GM12872 (cell line): ENCODE results near the gene ZNF217.

Source experiments
- TF ChIP-seq, protein P1 (sequence below): IDR thresholded peaks from 3 replicates; pipeline ENCODE4 v1.5.1; 2011; ENCODE audit warnings: low read depth, mild to moderate bottlenecking, low read length, moderate library complexity; ENCODE audit not compliant: insufficient read depth

Gene ZNF217

GRCh38 chr20:53635221-53635620 lies 41.6 kb upstream of the ZNF217 start:
- TF ChIP-seq, protein P1, sequence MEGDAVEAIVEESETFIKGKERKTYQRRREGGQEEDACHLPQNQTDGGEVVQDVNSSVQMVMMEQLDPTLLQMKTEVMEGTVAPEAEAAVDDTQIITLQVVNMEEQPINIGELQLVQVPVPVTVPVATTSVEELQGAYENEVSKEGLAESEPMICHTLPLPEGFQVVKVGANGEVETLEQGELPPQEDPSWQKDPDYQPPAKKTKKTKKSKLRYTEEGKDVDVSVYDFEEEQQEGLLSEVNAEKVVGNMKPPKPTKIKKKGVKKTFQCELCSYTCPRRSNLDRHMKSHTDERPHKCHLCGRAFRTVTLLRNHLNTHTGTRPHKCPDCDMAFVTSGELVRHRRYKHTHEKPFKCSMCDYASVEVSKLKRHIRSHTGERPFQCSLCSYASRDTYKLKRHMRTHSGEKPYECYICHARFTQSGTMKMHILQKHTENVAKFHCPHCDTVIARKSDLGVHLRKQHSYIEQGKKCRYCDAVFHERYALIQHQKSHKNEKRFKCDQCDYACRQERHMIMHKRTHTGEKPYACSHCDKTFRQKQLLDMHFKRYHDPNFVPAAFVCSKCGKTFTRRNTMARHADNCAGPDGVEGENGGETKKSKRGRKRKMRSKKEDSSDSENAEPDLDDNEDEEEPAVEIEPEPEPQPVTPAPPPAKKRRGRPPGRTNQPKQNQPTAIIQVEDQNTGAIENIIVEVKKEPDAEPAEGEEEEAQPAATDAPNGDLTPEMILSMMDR = no peak

GRCh38 chr20:53631909-53632662 lies 38.4 kb upstream of the ZNF217 start:
- TF ChIP-seq, protein P1 = no peak

DNA sequence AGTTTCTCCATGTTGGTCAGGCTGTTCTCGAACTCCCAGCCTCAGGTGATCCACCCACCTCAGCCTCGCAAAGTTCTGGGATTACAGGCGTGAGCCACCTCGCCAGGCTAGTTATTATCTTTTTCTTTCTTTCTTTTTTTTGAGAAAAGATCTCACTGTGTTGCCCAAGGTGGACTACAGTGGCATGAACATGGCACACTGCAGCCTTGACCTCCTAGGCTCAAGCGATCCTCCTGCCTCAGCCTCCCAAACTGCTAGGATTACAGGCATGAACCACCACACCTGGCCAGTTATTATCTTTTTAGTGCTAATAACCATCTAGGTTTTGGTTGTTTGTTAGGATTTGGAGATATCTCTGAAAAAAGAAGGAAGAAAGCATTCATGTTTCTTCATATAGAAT lies 35.8 kb upstream of the ZNF217 start:
- TF ChIP-seq, protein P1 = no peak

DNA sequence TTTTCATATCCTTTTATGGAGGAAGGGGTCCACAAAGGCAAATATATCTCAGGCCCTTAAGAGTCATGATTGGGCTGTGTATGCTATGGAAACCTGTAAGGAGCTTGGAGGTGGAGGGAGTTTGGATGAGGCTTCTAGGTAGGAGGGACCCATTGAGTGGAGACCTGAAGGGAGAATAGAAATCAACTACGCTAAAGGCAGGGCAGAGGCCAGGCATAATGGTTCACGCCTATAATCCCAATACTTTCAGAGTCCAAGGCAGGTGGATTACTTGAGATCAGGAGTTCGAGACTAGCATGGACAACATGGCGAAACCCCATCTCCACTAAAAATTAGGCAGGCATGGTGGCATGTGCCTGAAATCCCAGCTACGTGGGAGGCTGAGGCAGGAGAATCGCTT lies 34.4 kb upstream of the ZNF217 start:
- TF ChIP-seq, protein P1 = no peak

GRCh38 chr20:53626584-53626983 lies 32.9 kb upstream of the ZNF217 start:
- TF ChIP-seq, protein P1 = no peak

- TF ChIP-seq, protein P1 = no peak
Observed at GRCh38 chr20:53625311-53626129, 31.9 kb upstream of the ZNF217 start.

DNA sequence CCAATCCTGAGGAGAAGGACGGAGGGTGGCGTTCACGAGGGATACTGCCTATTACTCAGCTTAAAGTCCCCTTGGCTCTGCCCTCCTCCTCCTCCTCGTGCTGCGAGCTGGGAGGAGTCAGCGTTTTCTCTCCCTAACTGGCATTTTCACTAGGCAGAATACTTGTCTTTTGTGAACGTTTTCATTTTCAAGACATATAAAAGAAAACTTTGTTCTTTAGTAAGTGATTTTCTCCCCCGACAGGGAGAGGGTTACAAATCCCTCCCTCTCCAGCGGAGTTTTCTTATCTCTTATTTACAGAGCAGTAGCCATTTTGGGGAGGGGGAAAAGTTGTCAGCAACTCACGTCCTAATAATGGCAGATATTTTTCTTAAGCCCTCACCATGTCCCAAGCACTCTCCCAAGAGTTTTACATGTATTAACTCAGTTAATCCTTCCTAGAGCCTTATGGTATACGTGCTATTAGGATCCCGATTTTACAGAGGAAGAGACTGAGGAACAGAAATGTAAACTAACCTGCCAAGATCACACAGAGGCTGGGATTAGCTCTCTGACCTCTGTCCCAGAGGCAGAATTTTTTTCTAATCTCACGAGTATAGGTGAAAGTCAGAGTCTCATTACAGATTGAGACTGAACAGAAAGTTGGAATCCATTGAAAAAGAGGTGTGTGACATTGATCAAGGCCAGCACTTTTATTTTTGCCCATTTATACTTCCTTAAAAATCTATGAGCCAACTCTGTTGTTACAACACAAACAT lies 30.0 kb upstream of the ZNF217 start:
- TF ChIP-seq, protein P1 = no peak
